GM19023 (cell line): ENCODE results near the gene YBX3.
"Not testable (repeated sequence)": the region's sequence is repeated elsewhere in the genome, so short reads cannot be mapped to it uniquely, and the experiment has no call there.

Experiments
- ATAC-seq: cut with Tn5 transposase; IDR thresholded peaks from one replicate; pipeline ENCODE4 v1.9.1; 2021; ENCODE audit warnings: mild to moderate bottlenecking, moderate library complexity; ENCODE audit not compliant: unreplicated experiment

The YBX3 gene

GRCh38 chr12:10722905-10723746, at the start of gene YBX3:
Gene YBX3, minus strand, starts transcription at chr12:10723323. Its CDS starts 212 bp downstream, at chr12:10723111.
- ATAC-seq = peak; percentile 47

- no peak for ATAC-seq
Measured at GRCh38 chr12:10771132-10771733, 48.1 kb upstream of the YBX3 start.

GRCh38 chr12:10759657-10760056, 36.5 kb upstream of the YBX3 start:
- ATAC-seq = no peak

- no peak for ATAC-seq
Measured at GRCh38 chr12:10756194-10756593, 33.1 kb upstream of the YBX3 start.

GRCh38 chr12:10753059-10753458, 29.9 kb upstream of the YBX3 start:
- no peak for ATAC-seq

GRCh38 chr12:10750385-10750727, 27.2 kb upstream of the YBX3 start:
- ATAC-seq = no peak

GRCh38 chr12:10749700-10750384, 26.7 kb upstream of the YBX3 start:
- ATAC-seq = peak; percentile 85

- ATAC-seq = no peak
Measured at GRCh38 chr12:10747730-10748129, 24.6 kb upstream of the YBX3 start.

GRCh38 chr12:10743420-10743819, 20.3 kb upstream of the YBX3 start:
- ATAC-seq = not testable (repeated sequence)

GRCh38 chr12:10741845-10742244, 18.7 kb upstream of the YBX3 start:
- no peak for ATAC-seq

GRCh38 chr12:10740182-10740581, 17.1 kb upstream of the YBX3 start:
- ATAC-seq = no peak

- no peak for ATAC-seq
Measured at GRCh38 chr12:10739157-10740118, 16.3 kb upstream of the YBX3 start.

- no peak for ATAC-seq
Measured at GRCh38 chr12:10737249-10737648, 14.1 kb upstream of the YBX3 start.

- no peak for ATAC-seq
Measured at GRCh38 chr12:10736463-10736862, 13.3 kb upstream of the YBX3 start.

- ATAC-seq = no peak
Measured at GRCh38 chr12:10735428-10735827, 12.3 kb upstream of the YBX3 start.

- no peak for ATAC-seq
Measured at GRCh38 chr12:10732549-10732948, 9.4 kb upstream of the YBX3 start.

GRCh38 chr12:10732066-10732465, 8.9 kb upstream of the YBX3 start:
- no peak for ATAC-seq

GRCh38 chr12:10730559-10730958, 7.4 kb upstream of the YBX3 start:
- no peak for ATAC-seq

- ATAC-seq = no peak
Measured at GRCh38 chr12:10728091-10728490, 5.0 kb upstream of the YBX3 start.

- ATAC-seq = no peak
Measured at GRCh38 chr12:10726945-10727344, 3.8 kb upstream of the YBX3 start.

GRCh38 chr12:10725003-10725402, 1.9 kb upstream of the YBX3 start:
- ATAC-seq = no peak
